ENCODE measurements around the gene AMN1.
"Not testable (repeated sequence)": the region's sequence is repeated elsewhere in the genome, so short reads cannot be mapped to it uniquely, and the experiment has no call there.

The AMN1 gene

DNA sequence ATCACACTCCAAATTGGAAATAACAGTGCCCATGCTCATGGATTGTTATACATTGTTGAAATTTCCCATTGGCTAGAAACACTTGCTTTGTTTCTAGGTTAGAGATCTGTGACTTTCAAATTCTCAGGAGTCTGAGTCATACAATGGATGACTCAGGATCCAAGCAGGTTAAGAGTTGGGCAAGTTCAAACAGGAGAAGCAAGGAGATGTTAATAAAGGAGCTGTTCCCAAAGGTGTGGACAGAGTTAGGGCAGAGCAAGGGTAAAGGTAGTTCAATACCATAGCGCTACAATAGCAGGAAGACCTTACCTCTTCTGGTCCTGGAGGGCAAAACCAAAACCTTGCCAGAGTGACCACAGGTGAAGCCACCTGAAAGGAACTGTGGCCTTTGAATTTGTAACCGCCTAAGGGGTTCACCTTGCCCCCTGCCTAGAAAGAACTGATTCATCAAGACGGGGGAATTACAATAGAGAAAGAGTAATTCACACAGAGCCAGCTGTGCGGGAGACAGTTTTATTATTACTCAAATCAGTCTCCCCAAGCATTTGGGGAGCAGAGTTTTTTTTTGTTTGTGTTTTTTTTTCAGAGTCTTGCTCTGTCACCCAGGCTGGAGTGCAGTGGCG, 4.2 kb upstream of the AMN1 start:
- peak; percentile 47 for DNase-seq

DNA sequence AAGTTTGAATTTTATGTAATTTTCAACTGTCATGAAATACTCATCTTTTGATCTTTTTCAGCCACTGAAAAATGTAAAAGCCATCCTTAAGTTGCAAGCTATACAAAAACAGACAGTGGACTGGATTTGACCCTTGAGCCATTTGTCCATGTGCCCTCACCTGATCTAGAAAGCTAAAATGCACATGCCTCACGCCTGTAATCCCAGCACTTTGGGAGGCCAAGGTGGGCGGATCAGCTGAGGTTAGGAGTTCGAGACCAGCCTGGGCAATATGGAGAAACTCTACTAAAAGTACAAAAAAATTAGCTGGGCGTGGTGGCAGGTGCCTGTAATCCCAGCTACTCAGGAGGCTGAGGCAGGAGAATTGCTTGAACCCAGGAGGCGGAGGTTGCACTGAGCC, 2.4 kb upstream of the AMN1 start:
- DNase-seq = not testable (repeated sequence)

DNA sequence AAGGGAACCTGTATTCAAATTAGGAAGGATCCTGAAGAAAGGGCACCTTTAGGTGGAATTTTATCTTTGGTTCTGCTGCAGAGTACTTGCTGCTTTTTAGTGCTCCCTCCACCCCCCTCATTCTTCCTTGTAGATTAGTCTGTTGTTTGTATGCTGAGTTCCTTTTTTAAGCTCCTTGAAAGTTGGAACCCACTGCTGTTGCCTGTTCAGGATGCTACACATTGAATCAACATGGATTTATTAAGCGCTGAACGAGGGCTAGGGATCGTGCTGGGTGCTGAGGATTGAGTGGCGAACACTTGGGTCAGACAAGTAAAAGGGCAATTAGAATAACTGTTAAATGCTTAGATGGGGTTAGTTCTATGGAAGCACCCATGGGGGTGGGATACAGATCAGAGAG, 884 bp upstream of the AMN1 start:
- DNase-seq = no peak

DNA sequence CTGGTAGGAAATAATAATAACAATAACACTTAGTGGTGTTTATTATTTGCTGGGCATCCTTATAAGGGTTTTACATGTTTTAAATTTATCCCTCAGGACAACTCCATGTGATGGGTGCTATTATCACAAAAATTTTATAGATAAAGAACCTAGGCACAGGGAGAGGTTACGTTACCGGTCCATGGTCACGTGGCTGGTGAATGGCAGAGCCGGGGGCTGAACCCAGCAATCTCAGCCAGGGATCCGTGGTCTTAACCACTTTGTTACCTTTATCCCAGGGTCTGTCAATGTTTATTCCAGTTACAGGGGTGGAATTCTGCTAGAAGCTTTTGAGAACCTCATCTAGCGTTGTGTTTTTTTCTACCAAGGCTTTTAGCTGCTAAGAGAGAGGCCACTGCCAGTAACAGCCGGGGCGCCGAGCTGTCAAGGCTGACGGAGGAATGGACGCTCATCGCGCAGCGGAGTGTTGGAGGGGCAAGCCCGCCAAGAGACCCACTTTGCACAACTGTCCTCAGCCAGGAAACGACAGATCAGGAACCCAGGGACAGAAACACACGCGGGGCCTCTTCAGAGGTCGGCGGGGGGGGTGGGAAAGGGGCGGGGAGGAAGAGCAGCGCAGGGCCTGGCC, 418 bp downstream of the AMN1 start:
- no peak for DNase-seq

DNA sequence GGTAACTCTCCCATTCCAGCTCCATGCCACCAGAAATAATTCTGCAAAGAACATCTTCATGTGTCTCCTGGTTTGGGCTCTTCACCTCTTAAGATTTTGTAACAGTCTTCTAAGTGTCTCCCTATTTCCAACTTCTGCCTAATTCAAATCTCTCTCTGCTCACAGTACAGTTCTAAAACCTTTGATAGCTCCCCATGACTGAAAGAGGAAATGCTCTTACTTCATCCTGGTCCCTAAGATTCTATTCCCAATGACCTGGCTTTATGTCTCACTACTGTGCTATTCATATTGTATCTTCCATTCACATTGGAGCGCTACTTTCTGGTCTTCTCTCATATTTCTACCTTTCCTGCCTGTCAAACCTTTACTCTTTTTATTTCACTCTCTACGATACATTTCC, 1.6 kb downstream of the AMN1 start:
- no peak for DNase-seq

DNA sequence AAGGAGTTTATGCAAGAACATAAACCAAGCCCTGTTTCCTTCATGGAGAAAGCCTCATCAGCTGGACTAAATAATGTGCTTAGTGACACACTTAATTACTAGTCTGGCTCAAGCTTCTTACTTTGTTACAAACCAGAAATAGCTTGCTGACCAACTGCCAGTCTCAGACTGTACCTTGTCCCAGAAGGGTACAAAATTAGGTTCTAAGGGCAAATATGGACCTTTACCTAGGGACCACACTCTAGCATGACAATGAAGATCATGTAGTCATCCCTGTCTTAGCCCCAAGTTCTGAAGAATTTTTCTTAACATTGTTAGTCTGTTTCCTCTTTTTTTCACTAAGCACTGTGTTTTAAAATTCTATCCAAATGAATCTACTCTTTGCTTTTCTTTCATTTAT, 2.2 kb downstream of the AMN1 start:
- DNase-seq = no peak

DNA sequence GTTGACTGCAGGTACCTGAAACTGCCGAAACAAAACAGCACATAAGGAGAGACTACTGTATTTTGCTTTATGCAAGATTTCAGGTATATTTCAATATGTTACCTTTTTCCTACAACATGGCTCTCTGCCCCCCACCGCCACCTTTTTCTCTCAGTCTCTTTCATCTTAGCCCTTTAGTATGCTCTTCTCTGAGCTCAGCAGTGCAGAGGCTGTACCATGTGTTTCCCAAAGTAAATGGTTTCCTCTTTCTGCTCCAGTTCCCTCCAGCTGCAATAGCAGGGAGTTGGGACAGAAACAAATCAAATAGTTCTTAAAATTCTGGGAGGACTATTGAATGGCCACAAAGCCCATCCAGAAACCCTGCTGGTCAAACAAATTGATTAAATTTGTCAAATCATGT, 4.3 kb downstream of the AMN1 start:
- no peak for DNase-seq

DNA sequence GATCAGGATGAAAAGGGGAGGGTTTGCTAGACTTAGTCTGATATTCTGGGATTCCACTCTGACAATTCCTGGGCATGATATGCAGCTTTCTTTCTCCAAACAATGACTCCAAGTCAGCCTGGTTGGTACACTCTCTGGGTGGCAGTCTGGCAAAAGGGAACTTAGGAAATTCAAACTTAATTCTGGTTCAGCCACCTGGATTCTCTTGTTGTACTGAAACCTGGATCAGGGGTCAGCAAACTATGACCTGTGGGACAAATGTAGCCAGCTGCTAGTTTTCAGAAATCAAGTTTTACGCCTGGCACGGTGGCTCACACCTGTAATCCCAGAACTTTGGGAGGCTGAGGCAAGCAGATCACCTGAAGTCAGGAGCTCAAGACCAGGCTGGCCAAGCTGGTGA, 6.2 kb downstream of the AMN1 start:
- DNase-seq = no peak

DNA sequence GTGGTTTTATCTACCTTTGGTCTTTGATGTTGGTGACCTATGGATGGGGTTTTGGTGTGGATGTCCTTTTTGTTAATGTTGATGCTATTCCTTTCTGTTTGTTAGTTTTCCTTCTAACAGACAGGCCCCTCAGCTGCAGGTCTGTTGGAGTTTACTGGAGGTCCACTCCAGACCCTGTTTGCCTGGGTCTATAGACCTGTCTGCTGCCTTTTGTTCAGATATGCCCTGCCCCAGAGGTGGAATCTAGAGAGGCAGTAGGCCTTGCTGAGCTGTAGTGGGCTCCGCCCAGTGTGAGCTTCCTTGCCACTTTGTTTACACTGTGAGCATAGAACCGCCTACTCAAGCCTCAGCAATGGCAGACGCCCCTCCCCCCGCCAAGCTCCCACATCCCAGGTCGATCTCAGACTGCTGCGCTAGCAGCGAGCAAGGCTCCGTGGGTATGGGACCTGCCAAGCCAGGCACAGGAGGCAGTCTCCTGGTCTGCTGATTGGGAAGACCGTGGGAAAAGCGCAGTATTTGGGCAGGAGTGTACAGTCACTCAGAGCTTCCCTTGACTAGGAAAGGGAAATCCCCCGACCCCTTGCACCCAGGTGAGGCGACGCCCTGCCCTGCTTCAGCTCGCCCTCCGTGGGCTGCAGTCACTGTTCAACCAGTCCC, 10.2 kb downstream of the AMN1 start:
- DNase-seq = not testable (repeated sequence)

DNA sequence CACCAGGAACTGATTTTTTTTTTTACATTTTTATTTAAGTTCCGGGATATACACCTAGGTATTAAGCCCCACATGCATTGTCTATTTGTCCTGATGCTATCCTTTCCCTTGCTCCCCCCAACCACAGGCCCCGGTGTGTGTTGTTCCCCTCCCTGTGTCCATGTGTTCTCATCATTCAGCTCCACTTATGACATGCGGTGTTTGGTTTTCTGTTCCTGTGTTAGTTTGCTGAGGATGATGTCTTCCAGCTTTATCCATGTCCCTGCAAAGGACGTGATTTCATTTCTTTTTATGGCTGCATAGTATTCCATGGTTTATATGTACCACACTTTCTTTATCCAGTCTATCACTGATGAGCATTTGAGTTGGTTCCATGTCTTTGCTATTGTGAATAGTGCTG, 11.8 kb downstream of the AMN1 start:
- not testable (repeated sequence) for DNase-seq

DNA sequence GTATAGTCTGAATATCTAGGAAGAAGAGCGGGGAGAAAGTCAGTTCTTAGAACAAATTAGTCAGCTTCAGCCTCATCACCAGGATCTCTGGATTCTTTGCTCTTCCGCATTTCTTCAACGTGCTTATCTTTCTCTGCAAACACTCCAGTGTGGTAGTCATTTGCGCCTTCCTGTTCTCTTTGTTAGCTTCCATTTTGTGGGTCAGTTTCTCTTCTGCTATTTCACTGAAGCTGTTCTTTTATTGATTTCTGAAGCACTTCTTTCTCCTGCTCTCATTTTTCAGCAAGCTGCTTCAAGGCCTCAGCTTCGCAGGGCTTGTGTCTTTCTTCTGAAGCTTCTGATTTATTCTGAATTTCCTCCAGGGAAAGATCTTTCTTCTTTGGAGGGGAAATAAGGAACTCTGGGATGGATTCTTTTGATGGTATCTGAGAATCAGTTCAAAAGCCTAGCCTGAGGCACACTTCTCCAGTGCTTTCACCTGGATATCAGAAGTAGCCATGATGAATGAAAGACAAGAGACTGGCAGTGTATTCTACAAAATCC, 13.5 kb downstream of the AMN1 start:
- DNase-seq = peak; percentile 5

DNA sequence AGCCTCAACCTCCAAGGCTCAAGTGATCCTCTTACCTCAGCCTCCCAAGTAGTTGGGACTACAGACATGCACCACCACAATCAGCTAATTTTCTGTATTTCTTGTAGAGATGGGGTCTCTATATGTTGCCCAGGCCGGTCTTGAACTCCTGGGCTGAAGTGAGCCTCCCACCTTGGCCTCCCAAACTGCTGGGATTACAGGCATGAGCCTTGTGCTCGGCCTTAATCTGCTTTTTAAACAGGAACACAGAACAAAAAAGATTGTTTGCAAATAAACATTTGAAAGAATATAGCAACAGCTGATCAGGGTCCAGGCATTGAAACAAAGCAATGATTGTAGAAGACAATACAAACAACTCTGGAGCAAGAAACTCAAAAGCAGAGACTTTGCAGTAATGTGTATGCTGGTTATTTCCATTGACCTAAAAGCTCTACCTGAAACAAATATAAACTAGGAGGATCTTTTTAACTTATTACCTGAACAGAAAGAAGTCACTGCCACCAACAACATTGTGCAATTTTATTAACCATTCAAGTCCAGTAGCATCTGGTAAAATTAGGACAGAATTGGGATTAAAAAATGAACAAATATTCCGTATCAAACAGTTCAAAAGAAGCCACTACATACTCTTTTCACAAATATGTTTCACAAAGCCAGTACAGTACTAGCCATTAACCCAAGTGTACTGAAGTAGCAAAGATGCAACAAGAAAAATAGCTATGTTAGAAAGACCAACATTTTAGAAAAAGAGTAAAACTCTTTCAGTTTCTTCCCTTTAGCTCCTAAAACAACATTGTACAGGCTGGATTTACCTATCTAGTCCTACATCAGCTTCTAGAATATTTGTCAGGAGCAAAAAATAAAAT, 14.2 kb downstream of the AMN1 start:
- no peak for DNase-seq

DNA sequence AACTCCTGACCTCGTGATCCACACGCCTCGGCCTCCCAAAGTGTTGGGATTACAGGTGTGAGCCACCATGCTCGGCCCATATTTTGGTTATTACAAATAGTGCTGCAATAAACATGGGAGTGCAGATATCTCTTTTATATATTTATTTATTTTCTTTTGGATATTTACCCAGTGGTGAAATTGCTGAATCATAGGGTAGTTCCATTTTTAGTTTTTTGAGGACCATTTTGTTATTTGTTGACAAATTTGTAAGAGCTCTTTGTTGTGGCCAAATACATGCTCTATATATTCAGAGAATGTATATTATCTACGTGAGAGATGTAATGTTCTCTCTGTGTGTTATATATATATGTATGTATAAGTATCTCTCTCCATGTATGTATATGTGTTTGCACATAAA, 15.9 kb downstream of the AMN1 start:
- DNase-seq = no peak

DNA sequence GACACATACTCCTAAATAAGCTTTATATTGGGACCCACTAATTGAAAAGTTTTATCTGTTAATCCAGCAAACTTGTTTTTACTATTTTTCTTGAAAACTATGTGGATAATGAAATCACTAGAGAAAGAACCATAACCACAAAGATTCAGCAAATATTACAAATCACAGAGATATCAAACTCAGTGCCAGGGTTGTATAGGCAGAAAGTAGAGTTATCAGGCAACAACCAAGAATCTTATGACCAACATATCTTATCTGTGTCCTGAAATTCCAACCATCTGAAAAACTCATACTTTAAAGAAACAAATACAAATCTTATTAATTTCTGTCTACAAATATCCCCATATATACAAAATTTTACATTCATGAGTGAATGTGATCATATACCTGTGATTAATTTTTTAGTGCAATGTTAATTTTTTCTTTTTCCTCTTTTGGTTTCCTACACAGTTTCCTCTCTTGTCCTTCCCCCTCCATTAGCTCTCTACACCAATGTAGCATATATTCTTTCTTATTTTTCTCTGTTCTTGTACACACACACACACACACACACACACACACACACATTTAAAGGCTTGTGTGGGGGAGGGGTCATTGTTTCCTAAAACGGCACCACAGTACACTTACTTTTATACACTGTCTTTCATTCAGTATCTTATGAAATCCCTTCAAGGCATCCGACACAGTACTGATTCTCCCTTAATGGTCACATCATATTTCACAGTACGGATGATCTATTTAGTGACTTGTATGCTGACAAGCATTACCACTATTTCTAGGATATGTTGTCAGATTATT, 18.6 kb downstream of the AMN1 start:
- no peak for DNase-seq

DNA sequence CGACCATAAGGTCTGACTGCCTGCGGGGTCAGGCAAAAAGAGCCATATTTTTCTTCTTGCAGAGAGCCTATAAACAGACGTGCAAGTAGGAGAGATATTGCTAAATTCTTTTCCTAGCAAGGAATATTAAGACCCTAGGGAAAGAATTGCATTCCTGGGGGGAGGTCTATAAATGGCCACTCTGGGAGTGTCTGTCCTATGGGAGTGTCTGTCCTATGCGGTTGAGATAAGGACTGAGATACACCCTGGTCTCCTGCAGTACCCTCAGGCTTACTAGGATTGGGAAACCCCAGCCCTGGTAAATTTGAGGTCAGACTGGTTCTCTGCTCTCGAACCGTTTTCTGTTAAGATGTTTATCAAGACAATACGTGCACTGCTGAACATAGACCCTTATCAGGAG, 20.7 kb downstream of the AMN1 start:
- DNase-seq = not testable (repeated sequence)

DNA sequence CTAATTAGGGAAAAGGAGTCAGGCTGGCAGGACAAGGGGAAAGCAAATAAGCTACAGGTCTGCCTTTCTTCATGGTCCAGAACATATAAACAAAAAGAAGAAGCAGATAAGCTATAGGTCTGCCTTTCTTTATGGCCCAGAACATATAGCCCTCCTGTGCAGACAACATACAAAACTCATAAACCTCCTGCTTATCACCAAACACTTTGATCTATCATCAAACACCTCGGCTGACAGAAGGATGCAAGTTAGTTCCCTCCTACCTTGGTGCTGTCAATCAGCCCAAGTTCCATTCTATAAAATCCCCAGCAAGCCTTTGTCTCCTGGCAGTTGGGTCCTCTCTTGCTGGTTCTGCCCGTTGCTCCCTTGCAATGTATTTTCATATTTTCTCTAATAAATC, 23.2 kb downstream of the AMN1 start:
- DNase-seq = no peak

DNA sequence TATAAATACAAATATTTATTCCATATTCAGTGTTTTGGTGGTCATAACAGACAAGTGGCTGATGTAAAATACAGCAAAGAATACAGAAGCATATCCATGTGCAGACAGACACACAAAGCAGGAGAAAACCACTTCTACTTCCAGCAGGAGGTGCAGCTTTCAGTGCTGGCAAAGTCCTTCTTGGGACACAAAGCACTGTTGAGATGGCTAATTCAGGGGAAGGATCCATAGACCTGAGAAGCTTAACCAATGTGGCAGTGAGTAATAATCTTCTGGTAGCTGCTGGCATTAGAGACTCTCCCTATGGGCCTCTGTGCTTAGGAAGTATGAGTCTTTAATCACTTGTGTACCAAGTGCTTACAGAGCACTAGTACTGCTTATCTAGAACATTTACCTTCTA, 26.8 kb downstream of the AMN1 start:
- no peak for DNase-seq

DNA sequence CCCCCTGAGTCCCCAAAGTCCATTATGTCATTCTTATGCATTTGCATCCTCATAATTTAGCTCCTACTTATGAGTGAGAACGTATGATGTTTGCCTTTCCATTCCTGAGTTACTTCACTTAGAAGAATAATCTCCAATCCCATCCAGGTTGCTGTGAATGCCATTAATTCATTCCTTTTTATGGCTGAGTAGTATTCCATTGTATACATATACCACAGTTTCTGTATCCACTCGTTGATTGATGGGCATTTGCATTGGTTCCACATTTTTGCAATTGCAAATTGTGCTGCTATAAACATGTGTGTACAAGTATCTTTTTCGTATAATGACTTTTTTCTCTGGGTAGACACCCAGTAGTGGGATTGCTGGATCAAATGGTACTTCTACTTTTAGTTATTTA, 38.9 kb downstream of the AMN1 start:
- DNase-seq = not testable (repeated sequence)

DNA sequence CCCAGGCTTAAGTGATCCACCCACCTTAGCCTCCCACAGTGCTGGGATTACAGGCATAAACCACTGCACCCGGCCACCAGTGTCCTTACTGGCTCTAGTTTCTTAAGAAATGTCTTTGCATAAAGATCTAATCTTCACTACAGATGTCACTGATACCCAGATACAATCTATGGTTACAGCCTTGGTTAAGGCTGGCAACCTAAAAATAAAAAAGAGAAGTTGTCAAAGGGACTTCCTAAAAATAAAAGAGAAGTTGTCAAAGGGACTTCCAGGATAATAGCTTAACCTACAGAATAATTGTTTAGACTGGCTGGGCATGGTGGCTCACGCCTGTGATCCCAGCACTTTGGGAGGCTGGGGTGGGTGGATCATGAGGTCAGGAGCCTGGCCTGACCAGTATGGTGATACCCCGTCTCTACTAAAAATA, 41.7 kb downstream of the AMN1 start:
- no peak for DNase-seq

DNA sequence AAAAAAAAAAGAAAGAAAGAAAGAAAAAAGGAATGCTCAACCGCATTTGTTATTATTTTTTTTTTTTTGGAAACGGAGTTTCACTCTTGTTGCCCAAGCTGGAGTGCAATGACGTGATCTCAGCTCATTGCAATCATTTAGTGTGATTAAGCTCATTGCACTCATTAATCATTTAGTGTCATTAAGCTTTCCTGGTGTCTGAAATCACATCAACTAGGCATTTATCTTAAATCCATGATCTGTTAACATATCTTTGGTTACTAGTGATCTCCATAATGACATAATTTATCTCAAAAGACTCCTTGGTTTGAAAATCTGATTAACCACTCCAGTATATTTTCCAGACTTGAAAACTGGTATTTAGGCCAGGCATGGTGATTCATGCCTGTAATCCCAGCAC, 43.0 kb downstream of the AMN1 start:
- no peak for DNase-seq

DNA sequence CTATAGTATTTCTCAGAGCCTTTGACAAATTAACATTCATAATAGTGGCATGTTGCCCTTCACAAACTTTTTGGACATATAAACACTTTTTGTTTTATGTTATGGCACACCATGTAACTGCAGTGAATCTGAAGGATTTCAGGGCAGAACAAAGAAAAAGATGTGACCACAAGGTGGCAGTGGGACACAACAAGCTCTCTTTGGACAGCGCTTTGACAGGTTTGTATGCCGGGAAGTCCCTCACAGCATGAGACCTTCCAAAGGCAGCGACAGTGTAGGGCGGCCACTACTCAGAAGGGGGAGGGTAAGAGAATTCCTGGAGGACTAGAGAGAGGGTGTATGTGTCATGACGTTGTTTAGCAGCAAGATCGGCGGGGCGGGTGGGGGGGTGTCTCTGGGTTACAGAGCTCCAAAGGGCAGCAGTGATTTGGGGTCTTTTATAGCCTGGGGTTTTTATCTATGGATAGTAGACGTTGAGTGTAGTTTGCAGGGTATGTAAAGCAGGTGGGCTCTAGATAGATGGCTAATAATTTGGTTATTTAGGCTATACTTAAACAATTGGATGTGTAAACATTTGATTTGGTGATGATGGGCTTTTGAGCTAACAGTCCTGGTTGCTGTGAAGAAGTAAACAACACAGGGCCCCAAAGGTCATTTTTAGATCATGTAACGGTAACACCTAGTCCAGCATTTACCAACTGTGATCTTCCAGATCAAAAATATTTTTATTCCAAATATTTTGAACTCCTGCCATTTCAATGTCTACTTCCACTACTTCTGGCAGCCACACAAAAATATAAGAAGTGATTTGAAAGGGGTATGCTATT, 46.5 kb downstream of the AMN1 start:
- peak; percentile 89 for DNase-seq

DNA sequence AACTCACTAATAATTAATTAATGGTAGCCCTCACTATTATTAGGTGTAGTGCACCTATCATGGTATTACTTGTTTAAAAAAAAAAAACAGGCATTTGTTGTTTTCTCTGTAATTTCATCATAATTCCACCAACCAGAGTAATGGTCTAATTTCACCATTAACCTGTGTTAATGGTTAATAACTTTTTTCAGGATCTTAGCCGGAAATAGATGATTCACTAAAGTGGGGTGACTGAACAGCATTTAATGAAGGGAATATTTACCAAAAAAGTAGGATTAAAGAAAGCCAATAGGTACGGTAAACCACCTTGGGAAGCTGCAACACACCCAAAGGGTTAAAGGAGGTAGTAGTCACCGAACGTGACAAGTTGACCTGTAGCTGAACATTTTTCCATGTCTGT, 56.3 kb downstream of the AMN1 start:
- DNase-seq = no peak
